Stimulated activated CD4-positive, alpha-beta T cell treated with anti-CD3 and anti-CD28 coated beads, Interleukin-4, amount 100 ng/mL, for 48 hours (primary cell): Measurements from ENCODE around the gene MYL10.
"Not testable (repeated sequence)": the region's sequence is repeated elsewhere in the genome, so short reads cannot be mapped to it uniquely, and the experiment has no call there.

Experiments
- DNase-seq, 2 donors: peaks; one replicate each; pipeline ENCODE4 v3.0.0-alpha.2; 2020; ENCODE audit warnings: low read depth in 2 of 2

MYL10 gene

DNA sequence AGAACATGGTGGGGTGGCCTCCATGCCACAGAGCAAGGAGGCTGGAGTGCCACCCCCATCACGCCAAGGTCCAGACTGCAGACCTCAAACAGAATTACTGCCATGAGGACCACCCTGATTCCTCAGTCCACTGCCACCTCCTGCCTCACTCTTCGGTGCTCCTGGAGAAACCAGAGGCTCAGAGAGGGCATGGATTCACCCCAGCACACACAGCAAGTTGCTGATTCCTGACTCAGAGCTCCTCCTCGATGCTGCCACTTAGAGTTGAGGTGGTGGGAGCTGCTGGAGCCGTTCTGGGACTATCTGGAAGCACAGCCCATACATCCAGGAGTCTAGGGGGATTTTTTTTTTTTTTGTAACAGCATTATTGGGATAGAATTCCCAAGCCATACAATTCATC is 22.0 kb upstream of the MYL10 start:
- no peak for DNase-seq

DNA sequence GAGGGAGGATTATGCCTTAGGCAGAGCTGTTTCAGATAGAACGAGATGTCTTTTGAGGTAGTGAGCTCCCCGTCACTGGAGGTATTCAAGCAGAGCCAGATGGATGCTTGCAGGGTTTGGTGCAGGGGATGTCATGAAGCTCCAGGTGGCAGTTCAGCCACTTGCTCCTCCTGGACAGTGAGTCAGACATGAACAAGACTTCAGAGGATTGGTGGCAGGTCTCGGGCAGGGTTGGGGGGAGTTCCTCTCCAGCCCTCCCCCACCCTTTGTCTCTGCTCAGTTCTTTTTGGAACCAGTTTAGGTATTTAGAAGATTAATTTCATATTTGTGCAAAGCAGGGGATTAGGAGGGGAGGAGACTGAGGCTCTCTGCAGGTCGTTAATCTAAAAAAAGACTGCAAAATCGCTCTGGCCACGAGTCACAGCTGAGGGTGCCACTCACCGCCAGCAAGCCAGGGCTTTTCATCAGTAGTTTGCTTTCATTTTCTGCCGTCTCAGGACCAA is 21.5 kb upstream of the MYL10 start:
- no peak for DNase-seq

DNA sequence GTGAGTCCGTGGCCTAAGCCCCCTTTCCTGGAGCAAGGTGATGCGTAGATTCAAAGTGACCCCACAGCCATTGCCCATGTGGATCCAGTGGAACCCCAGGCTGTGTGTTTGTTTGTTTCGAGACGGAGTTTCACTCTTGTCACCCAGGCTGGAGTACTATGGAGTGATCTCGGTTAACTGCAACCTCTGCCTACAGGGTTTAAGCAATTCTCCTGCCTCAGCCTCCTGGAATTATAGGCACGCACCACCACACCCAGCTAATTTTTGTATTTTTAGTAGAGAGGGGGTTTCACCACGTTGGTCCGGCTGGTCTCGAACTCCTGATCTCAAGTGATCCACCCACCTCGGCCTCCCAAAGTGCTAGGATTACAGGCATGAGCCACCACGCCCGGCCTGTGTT is 18.8 kb upstream of the MYL10 start:
- DNase-seq, result not testable (repeated sequence)

DNA sequence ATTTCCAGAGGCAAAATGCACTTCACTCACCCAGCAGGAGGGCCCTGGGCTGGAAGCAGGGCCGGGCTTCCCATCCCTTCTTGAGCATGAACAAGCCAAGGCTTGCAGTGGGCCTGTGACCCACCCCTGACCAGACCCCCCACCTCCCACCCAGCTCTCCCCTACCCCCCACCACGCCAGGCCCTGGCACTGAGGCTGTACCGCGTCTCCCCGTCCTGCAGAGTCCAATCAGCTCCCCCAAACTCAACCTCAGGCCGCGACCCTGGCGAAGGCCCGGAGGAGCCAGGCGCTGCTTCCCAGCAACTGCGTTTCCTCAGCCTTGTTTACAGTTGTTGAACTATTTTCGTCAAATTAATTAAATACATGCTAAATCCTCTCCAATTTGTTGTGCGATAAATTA is 16.9 kb upstream of the MYL10 start:
- DNase-seq, result no peak

DNA sequence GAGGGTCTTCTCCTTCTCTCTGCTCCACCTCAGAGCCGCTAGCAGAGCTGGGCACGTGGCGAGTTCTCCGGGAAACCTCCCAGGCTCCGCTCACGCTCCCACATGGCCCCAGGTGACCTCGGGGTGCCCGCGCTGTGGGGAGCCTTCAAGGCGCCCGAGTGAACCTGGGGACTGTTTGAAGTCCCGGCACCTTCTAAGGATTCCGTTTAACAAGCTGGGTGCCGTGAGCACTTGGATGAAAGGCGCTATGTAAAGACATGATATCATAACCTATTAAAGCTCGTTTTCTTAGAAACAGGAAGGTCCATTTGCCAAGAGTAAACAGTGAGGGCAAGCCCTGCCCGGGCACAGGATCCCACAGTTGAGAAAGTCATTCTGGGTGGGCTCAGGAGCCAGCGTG is 15.8 kb upstream of the MYL10 start:
- no peak for DNase-seq

DNA sequence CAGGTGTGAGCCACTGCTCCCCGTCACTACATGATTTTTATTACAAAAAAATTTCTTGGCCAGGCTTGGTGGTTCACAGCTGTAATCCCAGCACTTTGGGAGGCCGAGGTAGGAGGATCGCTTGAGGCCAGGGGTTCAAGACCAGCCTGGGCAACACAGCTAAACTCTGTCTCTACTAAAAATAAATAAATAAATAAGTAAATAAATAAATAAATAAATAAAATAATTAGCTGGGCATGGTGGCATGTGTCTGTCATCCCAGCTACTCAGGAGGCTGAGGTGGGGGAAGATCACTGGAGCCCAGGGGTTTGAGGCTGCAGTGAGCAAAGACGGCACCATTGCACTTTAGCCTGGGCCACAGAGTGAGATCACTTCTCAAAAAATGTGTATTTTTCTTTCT is 10.0 kb upstream of the MYL10 start:
- not testable (repeated sequence) for DNase-seq

DNA sequence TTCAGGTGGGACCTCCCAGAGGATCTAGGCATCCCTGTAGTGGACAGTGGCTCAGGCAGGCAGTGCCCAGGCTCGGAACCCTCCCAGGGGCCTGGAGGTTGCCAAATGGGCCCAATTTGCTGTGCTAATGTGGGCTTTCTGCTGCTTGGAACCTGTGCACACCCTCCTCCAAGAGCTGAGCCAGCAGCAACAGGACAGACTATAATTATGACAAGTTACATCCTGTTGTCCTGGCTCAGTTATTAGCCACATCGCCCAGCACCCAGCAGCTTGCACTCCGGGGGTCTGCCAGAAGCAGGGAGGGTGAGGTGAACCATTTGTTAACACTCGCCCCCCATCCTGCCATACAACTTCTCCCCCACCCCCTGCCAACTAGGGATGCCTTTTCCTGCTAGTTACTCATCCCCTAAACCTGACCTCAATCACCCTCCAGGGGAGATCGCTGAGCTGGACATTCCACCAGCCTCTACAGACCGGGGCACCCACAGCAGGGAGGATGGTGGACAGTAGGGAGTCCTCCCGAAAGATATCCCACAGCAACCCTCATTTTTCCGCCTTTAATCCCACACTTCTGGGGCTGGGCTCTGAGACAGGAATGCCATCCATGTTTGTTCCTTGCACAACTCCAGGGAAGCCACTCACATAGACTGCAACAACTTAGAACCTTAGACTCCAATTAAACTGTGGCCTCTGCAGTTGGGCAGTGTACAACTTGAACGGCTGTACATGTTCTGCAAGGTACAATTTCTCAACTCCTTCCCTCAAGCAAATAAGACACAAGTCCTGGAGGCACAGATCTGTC is 7.9 kb upstream of the MYL10 start:
- DNase-seq, result no peak

DNA sequence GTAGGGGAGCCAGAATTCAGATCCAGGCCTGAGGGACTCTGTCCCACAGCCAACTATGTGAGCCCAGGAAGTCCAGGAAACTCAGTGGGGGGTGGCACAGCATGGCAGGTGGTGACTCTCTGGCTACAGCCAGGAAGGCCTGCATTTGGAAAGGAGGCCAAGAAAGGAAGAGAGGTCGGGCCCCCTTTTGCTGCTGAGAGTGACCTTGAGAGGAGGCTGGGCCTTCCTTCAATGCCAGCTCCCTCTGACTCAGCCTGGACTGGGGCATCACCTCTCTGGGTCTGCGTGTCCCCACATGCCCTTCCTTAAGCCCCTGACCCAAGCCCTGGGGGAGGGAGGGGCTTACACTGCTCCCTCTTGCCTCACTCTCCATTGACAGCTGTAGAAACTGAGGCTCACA is 6.4 kb upstream of the MYL10 start:
- no peak for DNase-seq

DNA sequence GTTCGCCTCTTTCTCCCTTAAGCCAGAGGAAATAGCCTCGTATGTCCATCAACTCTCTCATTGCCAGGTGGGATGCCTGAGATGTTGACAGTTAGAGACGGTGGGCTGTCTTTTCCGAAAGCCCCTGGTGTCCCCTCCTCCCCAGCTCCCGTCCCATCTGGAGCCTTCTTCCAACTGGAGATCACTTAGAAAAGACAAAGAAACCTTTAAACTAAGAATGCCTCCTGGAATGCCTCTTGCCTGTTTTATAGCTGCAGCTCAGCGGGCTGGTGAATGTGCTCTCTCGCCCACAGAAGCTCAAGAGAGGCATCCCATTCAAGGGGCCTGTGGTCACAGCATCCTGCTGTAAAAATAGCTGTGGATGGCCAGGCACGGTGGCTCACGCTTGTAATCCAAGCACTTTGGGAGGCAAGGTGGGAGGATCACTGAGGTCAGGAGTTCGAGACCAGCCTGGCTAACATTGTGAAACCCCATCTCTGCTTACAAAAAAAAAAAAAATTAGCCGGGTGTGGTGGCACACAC is 5.2 kb upstream of the MYL10 start:
- no peak for DNase-seq

DNA sequence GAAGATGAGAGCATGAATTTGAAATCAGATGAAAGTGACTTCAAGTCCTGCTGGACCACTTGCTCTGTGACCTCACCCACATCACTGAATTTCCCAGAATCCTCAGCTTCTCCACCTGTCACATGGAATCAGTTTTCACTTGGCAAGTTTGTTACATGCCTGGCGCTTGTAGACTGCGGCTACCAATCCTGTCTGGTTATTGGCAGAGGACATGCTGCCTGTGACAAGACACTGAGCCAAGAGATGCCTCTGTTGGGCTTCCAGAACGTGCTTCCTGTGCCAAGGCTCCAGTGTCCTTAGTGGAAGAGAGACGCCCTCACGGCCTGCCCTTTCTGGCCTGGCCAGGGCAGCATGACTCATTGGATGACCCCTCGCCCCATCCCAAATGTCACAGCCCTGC is 4.4 kb upstream of the MYL10 start:
- DNase-seq, result no peak

DNA sequence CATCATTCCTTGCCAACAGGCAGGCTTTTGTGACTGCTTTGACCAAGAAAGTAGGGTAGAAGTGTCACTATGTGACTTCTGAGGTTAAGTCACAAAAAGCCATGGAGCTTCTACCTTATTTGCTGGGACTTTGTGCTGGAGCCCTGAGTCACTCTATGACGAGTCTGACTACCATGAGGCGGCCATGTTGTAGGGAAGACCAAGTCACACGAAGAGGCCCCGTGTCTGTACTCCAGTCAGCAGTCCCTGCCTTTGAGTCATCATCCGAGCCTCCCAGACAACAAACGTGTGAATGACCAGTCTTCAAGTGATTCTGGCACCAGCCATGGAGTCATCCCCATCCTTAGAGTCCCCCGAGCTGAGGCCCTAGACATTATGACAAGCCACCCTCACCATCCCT is 3.5 kb upstream of the MYL10 start:
- DNase-seq, result no peak

DNA sequence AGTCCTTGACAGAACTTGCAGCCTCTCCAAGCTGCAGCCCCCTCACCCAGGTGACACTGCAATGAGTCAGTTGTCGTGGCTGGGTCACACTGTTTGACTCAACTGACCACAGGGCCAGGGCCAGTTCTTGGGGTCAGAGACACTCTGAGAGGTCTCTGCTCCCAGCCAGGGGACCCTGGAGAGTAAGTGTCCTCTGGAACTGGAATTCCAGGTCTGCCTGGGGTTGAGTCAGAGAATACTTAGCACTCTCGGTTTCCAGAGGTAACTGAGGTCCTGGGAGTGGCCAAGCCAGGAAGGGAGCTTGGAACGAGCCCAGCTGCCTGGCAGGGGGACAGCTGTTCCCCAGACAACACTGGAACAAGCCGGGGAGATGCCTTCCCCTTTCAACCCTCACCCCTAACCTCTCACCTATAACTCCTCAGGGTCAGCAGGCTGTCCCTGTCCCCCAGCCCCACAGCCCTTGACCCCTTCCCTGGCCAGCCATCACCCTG is 2.2 kb upstream of the MYL10 start:
- no peak for DNase-seq

DNA sequence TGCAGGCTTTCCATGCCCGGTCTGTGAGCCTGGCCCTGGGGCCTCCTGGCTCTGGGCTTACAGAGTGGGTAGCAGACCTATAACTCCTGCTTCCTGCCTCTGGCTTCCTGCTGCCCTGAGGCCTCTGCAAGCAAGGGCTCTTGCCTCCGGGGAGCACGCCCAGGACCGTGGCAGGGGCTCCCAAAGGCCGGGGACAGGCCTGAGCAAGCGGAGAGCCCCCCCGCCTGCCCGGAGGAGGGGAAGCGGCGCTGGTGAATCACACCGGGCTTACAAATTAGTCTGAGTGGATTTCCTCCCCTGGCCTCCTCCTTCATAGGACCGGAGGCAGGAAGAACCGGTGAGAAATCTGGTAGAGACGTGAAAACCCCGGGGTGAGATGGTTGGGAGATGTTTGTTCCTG is 1.5 kb upstream of the MYL10 start:
- DNase-seq, result no peak

DNA sequence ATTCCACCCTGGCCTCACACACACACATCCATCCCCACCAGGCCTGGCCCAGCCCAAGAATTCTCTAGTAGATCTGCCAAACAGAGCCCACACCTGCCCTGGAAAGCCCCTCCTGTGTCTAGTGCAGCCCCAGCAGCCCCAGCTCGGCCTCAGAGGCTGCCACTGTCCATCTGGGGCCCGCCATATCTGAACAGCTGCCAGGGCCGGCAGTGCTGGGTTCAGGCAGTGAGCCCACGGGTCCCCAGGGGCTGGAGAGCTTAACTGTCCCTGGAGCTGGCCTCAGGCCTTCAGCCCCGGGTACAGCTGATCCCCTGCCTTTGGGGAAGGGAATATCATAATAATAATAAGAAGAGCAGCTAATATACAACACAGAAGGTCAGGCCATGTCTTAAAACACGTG is 574 bp downstream of the MYL10 start:
- no peak for DNase-seq

DNA sequence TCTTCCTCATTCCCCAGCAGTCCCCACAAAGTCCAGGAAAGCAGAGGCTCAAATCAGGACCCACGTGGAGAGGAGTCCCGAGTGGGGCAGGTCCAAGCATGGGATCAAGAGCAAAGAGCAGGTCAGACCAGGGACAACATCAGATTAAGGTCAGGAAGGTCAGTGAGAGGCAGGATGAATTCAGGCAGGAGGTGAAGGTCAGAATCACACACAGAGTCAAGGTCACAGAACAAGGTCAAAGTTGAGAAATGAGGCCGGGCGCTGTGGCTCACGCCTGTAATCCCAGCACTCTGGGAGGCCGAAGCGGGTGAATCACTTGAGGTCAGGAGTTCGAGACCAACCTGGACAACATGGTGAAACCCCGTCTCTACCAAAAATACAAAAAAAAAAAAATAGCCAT is 2.3 kb downstream of the MYL10 start:
- DNase-seq, result no peak

DNA sequence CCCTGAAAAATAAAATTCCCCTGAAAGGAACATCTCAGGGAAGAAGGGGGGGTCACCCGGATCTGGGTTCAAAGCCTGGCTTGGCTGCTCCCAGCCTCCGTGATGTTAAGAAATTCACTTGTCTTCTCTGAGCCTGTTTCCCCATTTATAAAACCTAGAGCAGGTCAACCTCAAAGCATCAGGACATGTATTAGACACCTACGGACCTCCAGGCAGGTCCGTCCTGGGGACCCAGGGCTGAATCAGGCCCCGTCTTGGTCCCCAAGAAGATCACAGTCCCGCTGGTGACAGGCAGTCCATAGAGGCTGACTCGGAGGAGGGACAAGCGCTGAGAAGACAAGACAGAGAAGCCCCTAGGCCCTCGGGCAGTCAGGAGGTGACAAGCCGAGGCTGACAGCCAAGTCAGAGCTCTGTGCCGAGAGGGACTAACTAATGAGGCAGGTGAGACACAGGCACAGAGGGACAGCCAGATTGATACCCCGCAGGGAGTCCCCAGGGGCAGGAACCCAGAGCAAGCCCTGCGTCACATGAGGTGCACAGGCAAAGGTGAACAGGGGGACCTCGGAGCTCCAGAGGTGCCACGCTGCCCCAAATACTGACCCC is 2.9 kb downstream of the MYL10 start:
- DNase-seq, result no peak

DNA sequence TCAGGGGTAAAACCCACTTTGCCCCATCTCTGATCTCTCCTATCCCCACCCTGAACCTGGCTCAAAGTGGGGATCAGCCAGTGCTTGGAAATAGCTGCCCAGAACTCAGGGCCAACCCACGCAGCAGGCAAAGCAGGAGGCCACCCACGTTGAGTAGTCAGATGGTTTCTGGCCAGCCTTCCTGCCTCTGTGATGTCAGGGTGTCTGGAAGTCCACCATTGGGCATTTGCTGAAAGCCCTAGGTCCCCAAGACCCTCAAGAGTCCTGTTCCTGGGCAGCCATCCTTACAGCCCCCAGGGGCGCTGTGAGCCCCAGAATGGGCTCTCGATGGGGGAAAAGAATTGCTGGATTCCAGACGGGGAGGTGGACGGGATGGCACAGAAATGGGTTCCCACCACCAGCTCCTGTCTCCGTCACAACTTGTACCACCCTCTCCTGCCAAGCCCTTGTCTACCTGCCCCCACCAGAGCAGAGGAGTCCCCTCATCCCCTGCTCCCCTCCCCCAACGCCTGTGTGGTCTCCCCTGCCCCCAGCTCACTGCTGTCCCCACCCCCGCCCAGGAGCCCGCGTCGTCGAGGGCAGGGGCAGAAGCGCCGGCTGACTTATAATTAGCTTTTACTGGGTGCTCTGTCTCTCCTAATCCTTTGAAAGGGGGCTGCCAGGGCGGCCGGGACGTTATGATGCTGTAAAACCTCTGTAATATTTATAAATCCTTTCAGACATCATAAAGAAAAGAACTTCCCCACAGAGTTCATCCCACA is 3.9 kb downstream of the MYL10 start:
- no peak for DNase-seq

DNA sequence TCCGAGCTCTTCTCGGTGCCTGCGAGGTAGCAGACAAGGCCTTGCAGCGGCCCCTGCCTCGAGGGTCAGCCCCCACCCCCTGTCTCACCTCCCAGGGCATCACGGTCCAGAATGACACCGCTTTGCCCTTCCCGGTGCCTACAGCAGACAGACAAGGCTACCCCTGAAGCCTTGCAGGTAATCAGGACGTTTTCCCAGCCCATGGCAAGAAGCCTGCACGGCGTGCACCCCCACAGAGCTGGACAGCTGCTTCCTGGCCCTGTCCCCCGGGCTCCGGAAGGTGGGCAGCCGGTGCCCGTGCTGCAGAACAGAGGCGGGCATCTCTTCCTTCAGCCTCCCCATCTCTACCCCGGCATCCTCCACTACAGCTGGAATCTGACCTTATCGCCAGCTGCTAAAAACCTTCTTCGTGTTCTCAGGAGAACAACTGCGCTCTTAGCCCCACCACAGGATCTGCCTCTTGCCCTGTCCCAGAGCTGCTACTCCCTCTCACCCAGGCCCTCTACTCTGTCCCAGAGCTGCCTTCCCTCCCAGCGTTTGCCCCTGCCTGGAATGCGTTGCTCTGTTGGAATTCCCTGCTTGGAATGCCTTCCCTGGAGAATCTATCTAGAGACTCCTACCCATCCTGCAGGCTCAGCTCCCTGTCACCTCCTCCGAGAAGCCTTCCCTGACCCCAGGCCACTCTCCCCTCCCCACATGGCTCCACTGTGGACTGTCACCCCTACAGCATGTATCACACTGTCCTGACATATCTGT is 4.7 kb downstream of the MYL10 start:
- DNase-seq, result no peak

DNA sequence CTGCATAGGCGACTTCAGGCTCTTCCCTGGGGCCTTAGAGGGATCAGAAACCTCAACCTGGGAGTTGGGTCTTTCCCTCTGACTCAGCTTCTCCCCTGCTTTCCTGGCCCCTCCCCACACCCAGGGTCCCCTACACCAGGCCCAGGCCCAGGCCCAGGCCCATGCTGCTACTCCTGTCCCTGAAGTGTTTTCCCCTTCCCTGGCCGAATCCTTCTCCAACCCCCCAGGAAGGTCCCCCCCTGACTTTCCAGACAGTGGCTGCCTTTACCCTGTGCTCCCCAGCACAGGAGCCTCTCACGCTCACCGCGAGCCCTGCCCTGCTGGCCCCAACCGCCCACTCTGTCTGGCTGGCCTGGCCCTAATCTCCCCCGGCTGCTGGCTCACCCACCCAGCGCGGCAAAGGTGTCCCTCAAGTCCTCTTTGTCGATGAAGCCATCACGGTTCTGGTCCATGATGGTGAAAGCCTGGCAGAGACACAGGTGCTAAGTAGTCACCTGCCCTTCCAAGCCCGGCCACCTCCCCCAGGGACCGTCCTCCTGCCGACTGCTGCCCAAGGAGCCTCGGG is 6.4 kb downstream of the MYL10 start:
- DNase-seq, result no peak

DNA sequence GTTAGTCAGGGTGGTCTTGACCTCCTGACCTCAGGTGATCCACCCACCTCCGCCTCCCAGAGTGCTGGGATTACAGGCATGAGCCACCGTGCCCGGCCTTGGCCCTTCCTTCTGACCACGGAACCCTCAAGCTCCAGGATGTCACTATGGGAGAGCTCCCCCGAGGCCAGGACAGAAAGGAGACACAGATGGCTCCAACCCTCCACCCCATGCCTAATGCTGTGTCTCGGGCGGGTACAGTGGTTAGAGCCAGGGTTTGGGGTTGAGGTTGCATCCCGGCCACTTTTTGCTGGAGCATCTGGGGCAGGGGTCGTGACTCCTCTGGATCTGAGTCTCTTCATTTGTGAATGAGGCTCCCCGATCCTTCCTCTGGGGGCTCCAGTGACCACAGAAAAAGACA is 8.1 kb downstream of the MYL10 start:
- DNase-seq, result no peak

DNA sequence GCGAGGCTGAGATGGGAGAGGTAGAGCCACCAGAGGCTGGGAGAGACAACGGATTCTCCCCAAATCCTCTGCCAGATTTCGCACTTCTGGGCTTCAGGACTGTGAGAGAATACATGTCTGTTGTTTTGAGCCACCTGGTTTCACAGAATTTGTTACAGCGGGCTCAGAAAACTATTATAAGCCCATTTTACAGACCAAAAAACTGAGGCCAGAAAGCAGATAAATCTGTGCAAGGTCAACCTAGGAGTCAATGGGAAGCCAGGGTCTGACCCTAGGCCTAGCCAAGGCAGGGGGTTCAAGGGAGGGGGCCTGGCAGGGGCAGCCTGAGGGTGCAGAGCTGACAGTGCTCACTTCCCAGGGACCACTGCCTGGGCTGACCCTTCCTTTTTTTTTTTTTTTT is 8.7 kb downstream of the MYL10 start:
- no peak for DNase-seq
